ENCODE results near the gene UCHL5.

The UCHL5 gene

DNA sequence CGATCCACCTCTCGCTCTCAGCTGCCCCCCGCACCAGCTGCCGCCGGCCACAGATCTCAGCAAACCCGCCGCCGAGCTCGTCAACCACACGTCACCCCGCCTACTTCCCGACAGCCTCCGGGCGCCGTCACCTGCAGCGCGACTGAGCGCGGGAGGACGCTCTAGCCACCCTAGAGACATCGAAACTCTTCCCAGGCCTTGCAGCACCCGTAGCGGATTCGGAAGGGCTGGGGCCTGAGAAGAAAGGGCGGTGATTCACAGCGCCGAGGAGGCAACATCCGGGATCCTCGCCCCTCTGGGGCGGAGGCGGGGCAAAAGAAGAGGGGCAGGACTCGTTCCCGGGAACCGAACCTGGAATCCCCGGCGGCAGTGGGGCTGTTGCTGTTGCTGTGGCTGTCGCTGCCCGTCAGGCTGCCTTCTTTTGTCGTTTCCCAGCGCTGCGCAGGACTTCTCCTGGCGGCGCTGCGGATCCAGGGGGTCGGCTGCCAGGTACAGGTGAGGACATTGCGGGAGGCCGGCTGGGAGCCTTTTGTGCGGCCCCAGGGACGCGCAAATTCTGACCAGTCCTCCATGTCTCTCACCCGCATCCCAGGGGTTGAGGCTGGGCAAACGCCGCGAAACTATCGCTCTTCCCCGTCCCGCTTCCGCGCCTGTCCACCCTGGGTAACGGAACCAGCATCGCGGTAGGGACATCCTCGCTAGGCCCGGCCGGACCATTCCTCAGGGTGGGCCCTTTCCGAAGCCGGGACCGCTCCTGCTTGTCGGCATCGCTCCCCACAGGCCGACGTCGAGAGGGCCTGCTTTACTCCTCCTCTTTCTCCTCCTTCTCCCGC lies at the start of gene UCHL5, which contains the start of gene RO60:
TSS of gene UCHL5 (minus strand) at position 79 of the 833 bp plus-strand sequence. CDS start 100 bp downstream, outside the sequence.
TSS of gene RO60 (plus strand) at position 331 of the 833 bp plus-strand sequence. CDS start 9,443 bp downstream, outside the sequence.
- DNase-seq (ENCODE audit: low read depth) = peak; percentile 87

GRCh38 chr1:193108471-193108870 lies 49.3 kb upstream of the UCHL5 start:
- DNase-seq (ENCODE audit: low read depth) = no peak

DNA sequence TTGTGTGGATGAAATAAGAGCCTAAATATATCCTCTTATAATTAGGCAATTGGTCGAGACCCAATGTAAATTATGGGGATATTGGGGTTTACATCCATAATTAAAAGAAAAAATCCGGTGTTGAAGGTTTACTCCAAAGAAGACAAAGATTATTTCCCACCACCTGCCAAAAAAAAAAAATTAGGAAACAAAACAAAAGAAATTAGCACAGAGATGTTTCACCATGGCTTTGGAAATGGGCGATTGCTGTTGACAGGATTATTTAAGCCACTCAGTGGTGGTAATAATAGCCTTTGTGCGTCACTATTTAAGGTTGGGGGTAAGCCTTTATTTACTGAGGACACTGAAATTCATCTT lies 46.6 kb upstream of the UCHL5 start:
- no peak for DNase-seq (ENCODE audit: low read depth)

- DNase-seq (ENCODE audit: low read depth) = peak; percentile 67
Measured at GRCh38 chr1:193104907-193105820, 46.0 kb upstream of the UCHL5 start, which contains the start of gene GLRX2. TSS of gene GLRX2 (minus strand) at chr1:193105414. CDS start at chr1:193105382, 32 bp downstream.

GRCh38 chr1:193104502-193104906 lies 45.3 kb upstream of the UCHL5 start:
- DNase-seq (ENCODE audit: low read depth) = no peak

- DNase-seq (ENCODE audit: low read depth) = no peak
Measured at GRCh38 chr1:193103759-193104501, 44.8 kb upstream of the UCHL5 start.

DNA sequence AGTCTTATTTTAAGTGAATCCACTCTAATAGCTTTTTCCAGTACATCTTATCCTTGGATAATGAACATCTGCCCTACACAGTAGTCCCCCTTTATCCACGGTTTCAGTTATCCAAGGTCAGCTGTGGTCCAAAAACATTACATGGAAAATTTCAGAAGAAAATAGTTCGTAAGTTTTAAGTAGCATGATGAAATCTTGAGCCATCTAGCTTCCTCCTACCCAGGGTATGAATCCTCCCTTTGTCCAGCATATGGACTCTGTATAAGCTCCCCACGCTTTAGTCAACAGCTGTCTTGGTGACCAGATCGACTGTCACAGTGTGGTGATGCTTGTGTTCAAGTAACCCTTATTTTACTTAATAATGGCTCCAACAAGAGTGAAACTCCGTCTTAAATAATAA lies 43.5 kb upstream of the UCHL5 start:
- DNase-seq (ENCODE audit: low read depth) = no peak

DNA sequence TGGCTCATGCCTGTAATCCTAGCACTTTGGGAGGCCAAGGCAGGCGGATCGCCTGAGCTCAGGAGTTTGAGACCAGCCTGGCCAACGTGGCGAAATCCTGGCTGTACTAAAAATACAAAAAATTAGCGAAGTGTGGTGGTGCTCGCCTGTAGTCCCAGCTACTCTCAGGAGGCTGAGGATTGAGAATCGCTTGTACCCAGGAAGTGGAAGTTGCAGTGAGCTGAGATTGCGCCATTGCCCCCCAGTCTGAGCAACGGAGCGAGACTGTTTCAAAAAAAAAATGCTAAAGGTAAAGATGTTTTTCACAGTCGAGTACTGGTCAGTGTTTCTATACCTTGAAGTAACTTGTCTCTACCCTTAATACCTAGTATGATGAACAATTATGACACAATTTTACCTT lies 35.0 kb upstream of the UCHL5 start:
- no peak for DNase-seq (ENCODE audit: low read depth)

DNA sequence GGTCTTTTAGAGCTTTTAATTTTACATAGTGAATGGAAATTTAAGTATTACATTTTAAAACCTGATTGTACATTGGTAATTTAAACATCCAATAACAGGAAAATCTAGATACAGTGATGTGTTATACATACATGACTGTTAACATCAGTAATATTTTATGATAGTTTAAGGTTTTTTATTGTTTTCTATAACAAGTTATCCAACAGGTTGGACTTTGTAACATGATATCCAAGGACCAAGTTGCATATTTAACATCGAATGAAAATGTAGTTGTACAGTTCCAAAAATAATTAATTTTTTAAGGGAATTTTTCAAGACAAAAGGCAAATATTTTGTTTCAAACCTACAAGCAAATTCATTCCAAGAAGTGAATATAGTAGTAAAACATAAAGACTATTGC lies 31.7 kb upstream of the UCHL5 start:
- DNase-seq (ENCODE audit: low read depth) = no peak

- DNase-seq (ENCODE audit: low read depth) = no peak
Measured at GRCh38 chr1:193087893-193088292, 28.7 kb upstream of the UCHL5 start.

GRCh38 chr1:193086342-193086741 lies 27.2 kb upstream of the UCHL5 start:
- DNase-seq (ENCODE audit: low read depth) = no peak

DNA sequence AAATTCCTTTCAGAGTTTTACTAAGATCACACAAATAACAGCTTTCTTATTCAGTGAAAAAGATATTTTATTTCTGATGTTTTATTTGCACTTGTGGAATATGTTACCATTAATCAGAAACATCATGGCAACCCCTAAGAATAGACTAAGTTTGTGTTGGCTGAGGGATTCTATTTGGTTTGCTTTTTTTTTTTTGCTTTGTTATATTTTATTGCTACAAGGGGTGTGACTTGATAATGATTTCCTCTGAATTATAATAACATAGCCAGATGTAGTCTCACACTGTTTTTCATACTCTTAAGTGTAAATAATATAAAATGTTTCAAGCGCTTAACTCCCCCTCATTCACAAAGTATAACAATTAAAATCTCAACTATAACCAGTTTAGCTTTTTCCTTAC lies 26.1 kb upstream of the UCHL5 start:
- no peak for DNase-seq (ENCODE audit: low read depth)

GRCh38 chr1:193083365-193084088 lies 24.4 kb upstream of the UCHL5 start:
- DNase-seq (ENCODE audit: low read depth) = no peak

- no peak for DNase-seq (ENCODE audit: low read depth)
Measured at GRCh38 chr1:193079187-193079586, 20.0 kb upstream of the UCHL5 start.

DNA sequence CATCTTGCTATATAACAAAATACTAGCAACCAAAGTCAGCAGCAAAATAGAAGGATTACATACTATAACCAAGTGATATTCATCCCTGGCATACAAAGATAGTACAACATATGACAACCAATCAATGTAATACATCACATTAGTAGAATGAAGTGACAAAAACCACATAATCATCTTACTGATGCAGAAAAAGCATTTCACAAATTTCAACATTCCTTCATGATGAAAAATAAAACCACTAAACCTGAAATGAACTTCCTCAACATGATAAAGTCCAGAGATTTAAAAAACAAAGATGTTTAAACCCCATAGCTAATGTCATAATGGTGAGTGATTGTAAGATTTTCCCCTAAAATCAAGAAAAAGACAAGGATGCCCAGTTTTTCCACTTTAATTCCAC lies 18.8 kb upstream of the UCHL5 start:
- DNase-seq (ENCODE audit: low read depth) = no peak

- DNase-seq (ENCODE audit: low read depth) = no peak
Measured at GRCh38 chr1:193070942-193071341, 11.8 kb upstream of the UCHL5 start.

DNA sequence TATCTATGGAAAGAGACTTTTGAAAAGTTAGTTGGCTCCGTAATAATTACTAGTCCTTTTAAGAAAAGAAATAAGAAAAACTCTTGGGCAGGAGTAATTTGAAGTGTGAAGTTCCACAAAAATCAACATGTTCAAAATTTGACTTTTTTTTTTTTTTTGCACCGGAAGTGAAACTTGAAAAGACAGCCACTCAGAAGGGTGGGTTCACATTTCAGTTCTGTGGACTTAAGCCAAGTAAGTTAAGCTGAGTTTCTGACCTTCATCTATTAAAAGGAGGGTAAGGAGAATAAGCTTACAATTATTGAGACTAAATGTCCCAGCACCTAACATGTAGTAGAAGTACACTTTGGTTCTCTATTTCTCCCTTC lies 11.2 kb upstream of the UCHL5 start:
- no peak for DNase-seq (ENCODE audit: low read depth)

DNA sequence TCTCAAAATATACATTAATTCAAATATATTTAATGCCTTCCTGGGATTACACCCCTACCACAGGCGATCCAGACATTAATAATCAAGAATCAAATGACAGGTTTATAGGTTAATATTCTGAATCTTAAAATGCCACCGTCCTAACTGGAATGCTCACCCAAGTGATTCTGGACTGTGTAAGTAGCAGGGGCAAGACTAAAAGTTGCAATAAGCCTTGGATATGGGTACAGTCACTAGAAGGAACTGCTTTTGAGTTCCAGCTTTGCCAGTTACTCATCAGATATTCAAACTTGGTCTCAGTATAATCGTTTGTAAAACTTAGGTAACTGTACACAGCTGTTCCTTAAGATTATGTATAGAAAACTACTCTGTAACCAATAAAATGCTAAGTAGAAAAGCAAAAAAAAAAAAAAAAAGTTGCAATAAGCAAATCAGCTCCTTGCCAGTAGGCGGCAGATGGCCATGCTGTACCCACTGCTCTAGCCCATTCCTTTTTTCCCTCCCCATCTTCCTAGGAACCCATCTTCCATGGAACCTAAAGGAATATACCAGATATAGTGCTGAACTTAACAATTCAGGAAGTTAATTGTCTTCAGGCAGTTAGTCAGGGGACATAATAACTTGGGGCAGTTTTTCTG lies 10.7 kb upstream of the UCHL5 start:
- no peak for DNase-seq (ENCODE audit: low read depth)

DNA sequence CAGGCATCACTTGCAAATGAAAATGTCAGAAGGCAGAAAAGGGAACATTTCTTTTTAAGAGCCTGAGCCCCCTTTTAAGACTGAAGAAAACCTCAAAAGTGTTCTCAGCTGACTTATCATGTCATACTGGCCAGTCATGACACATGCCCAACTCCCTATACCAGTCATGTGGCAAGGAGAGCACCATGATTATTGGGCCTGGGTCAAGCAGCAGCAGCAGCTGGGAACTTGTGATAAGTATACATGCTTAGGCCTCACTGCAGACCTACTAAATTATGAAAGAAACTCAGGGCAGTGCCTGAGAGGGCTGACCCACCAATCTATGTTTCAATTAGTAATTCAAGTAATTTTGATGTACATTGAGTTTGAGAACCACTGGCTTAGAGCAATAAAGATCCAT lies 8.9 kb upstream of the UCHL5 start:
- no peak for DNase-seq (ENCODE audit: low read depth)

- no peak for DNase-seq (ENCODE audit: low read depth)
Measured at GRCh38 chr1:193066606-193067005, 7.4 kb upstream of the UCHL5 start.

- no peak for DNase-seq (ENCODE audit: low read depth)
Measured at GRCh38 chr1:193065954-193066353, 6.8 kb upstream of the UCHL5 start.

All from stimulated activated CD8-positive, alpha-beta memory T cell treated with anti-CD3 and anti-CD28 coated beads, Interleukin-12 subunit alpha, Interleukin-12 subunit beta, amount 100 ng/mL, for 4 hours (primary cell).